Measurements from ENCODE around the gene SLC7A10.

The SLC7A10 gene

GRCh38 chr19:33269016-33269415 is 43.4 kb upstream of the SLC7A10 start:
- Histone ChIP-seq H3K36me3 (replicated peaks; ENCODE audit: insufficient read depth, low read length) (no peaks in the 10 kb centered on the region), H4K20me1 (ENCODE audit: insufficient read depth, low read length) (no peaks in the 10 kb centered on the region), H3K27ac (ENCODE audit: low read length) (no peak overlapping the region), H3F3A (ENCODE audit: insufficient read depth, low read length) (no peaks in the 10 kb centered on the region), H3K9me3 (replicated peaks; ENCODE audit: insufficient read depth, low read length) (no peaks in the 10 kb centered on the region), H3K9ac (ENCODE audit: low read length) (no peak overlapping the region), H3K4me2 (ENCODE audit: low read depth, low read length) (no peak overlapping the region), H3K27me3 (replicated peaks; ENCODE audit: insufficient read depth, low read length) (peaks cover 75% of the 10 kb centered on the region), H3K79me2 (ENCODE audit: low read length) (no peaks in the 10 kb centered on the region), H3K4me1 (ENCODE audit: low read length) (no peaks in the 10 kb centered on the region), H2AFZ (ENCODE audit: low read length) (no peak overlapping the region), H3K9me2 (replicated peaks; ENCODE audit: insufficient read depth, low read length) (no peaks in the 10 kb centered on the region), H3K4me3 (ENCODE audit: low read length) (no peak overlapping the region)
- DNase-seq: no peak
- TF ChIP-seq EZH2phosphoT487 (IDR thresholded peaks at IDR 0.05; ENCODE audit: low read length) (no peak), CTCF (IDR thresholded peaks at IDR 0.05; ENCODE audit: low read length) (no peak), EZH2 (optimal IDR thresholded peaks at IDR 0.05; ENCODE audit: low read depth, low read length) (no peak)

GRCh38 chr19:33268162-33268991 is 42.7 kb upstream of the SLC7A10 start:
- no peak overlapping the region for H3K9ac ChIP-seq (ENCODE audit: low read length)

GRCh38 chr19:33267706-33268105 is 42.1 kb upstream of the SLC7A10 start:
- no peak overlapping the region for H3K27ac ChIP-seq (ENCODE audit: low read length)
- no peak for TF ChIP-seq EZH2phosphoT487 (IDR thresholded peaks at IDR 0.05; ENCODE audit: low read length)
- H3K4me1 ChIP-seq (ENCODE audit: low read length): no peaks in the 10 kb centered on the region
- H3K4me3 ChIP-seq (ENCODE audit: low read length): no peak overlapping the region
- H3K9me2 ChIP-seq (replicated peaks; ENCODE audit: insufficient read depth, low read length): no peaks in the 10 kb centered on the region
- H3K9ac ChIP-seq (ENCODE audit: low read length): no peak overlapping the region
- H3K4me2 ChIP-seq (ENCODE audit: low read depth, low read length): no peak overlapping the region
- no peaks in the 10 kb centered on the region for H3K36me3 ChIP-seq (replicated peaks; ENCODE audit: insufficient read depth, low read length)
- H3F3A ChIP-seq (ENCODE audit: insufficient read depth, low read length): no peaks in the 10 kb centered on the region
- H3K79me2 ChIP-seq (ENCODE audit: low read length): no peaks in the 10 kb centered on the region
- H3K9me3 ChIP-seq (replicated peaks; ENCODE audit: insufficient read depth, low read length): no peaks in the 10 kb centered on the region
- H3K27me3 ChIP-seq (replicated peaks; ENCODE audit: insufficient read depth, low read length): peaks cover 69% of the 10 kb centered on the region
- H4K20me1 ChIP-seq (ENCODE audit: insufficient read depth, low read length): no peaks in the 10 kb centered on the region
- DNase-seq: no peak
- peak overlapping the region; percentile 19; the same call in 1 of the 2 replicates for H2AFZ ChIP-seq (ENCODE audit: low read length)

More at GRCh38 chr19:33268162-33268991, 42.7 kb upstream of the SLC7A10 start:
- Histone ChIP-seq H2AFZ (ENCODE audit: low read length) (peak overlapping the region; percentile 19; the same call in 1 of the 2 replicates), H3K79me2 (ENCODE audit: low read length) (no peaks in the 10 kb centered on the region), H3K4me2 (ENCODE audit: low read depth, low read length) (no peak overlapping the region), H3K27me3 (replicated peaks; ENCODE audit: insufficient read depth, low read length) (peaks cover 71% of the 10 kb centered on the region), H3K9me2 (replicated peaks; ENCODE audit: insufficient read depth, low read length) (no peaks in the 10 kb centered on the region), H4K20me1 (ENCODE audit: insufficient read depth, low read length) (no peaks in the 10 kb centered on the region), H3F3A (ENCODE audit: insufficient read depth, low read length) (no peaks in the 10 kb centered on the region), H3K36me3 (replicated peaks; ENCODE audit: insufficient read depth, low read length) (no peaks in the 10 kb centered on the region), H3K4me1 (ENCODE audit: low read length) (no peaks in the 10 kb centered on the region), H3K27ac (ENCODE audit: low read length) (no peak overlapping the region), H3K4me3 (ENCODE audit: low read length) (no peak overlapping the region), H3K9me3 (replicated peaks; ENCODE audit: insufficient read depth, low read length) (no peaks in the 10 kb centered on the region)
- TF ChIP-seq EZH2phosphoT487 (IDR thresholded peaks at IDR 0.05; ENCODE audit: low read length) (no peak), EZH2 (optimal IDR thresholded peaks at IDR 0.05; ENCODE audit: low read depth, low read length) (no peak), CTCF (IDR thresholded peaks at IDR 0.05; ENCODE audit: low read length) (no peak)
- DNase-seq: no peak

- H3K9me2 ChIP-seq (replicated peaks; ENCODE audit: insufficient read depth, low read length): no peaks in the 10 kb centered on the region
- no peak for DNase-seq
- no peak overlapping the region for H3K4me3 ChIP-seq (ENCODE audit: low read length)
- no peak overlapping the region for H3K9ac ChIP-seq (ENCODE audit: low read length)
- no peak for TF ChIP-seq CTCF (IDR thresholded peaks at IDR 0.05; ENCODE audit: low read length)
- TF ChIP-seq EZH2 (optimal IDR thresholded peaks at IDR 0.05; ENCODE audit: low read depth, low read length): no peak
- TF ChIP-seq EZH2phosphoT487 (IDR thresholded peaks at IDR 0.05; ENCODE audit: low read length): no peak
- no peak overlapping the region for H3K4me2 ChIP-seq (ENCODE audit: low read depth, low read length)
- H3K36me3 ChIP-seq (replicated peaks; ENCODE audit: insufficient read depth, low read length): no peaks in the 10 kb centered on the region
- no peaks in the 10 kb centered on the region for H3K9me3 ChIP-seq (replicated peaks; ENCODE audit: insufficient read depth, low read length)
- H3F3A ChIP-seq (ENCODE audit: insufficient read depth, low read length): no peaks in the 10 kb centered on the region
- peaks cover 66% of the 10 kb centered on the region for H3K27me3 ChIP-seq (replicated peaks; ENCODE audit: insufficient read depth, low read length)
- H3K4me1 ChIP-seq (ENCODE audit: low read length): no peaks in the 10 kb centered on the region
- H2AFZ ChIP-seq (ENCODE audit: low read length): no peak overlapping the region
- no peaks in the 10 kb centered on the region for H4K20me1 ChIP-seq (ENCODE audit: insufficient read depth, low read length)
- H3K79me2 ChIP-seq (ENCODE audit: low read length): no peaks in the 10 kb centered on the region
- H3K27ac ChIP-seq (ENCODE audit: low read length): no peak overlapping the region
Observed at GRCh38 chr19:33266974-33267484, 41.4 kb upstream of the SLC7A10 start.

All from MM.1S (cell line).